HepG2 (cell line): ENCODE results near the gene MECR. TPM values are rescaled to one million over a fixed set of nuclear protein-coding genes. Genes with fewer than 3 reads are reported as not detected.
A peak's percentile ranks its signal among the peaks of the same experiment; 100 is the strongest.

Source experiments
- ATM ChIP-seq: fragments of 450-650 bp; IDR thresholded peaks from 2 replicates; pipeline ENCODE4 v1.7.1; 2017; ENCODE audit warnings: mild to moderate bottlenecking, borderline replicate concordance
- CENPT ChIP-seq: sonication (generic); formaldehyde crosslinking; IDR thresholded peaks from 2 replicates; pipeline ENCODE4 v1.8.0; 2022; ENCODE audit warnings: low read depth, mild to moderate bottlenecking, moderate library complexity, missing genetic modification reagents
- HNRNPL ChIP-seq: fragments of 200-400 bp; formaldehyde crosslinking; IDR thresholded peaks from 2 replicates; pipeline ENCODE4 v1.6.1; 2017; ENCODE audit warnings: mild to moderate bottlenecking, low read depth, low read length
- HNRNPLL ChIP-seq: fragments of 200-400 bp; formaldehyde crosslinking; IDR thresholded peaks from 2 replicates; pipeline ENCODE4 v1.6.1; 2017; ENCODE audit warnings: mild to moderate bottlenecking, low read depth, low read length; ENCODE audit not compliant: poor library complexity, severe bottlenecking
- NFKBIZ ChIP-seq: IDR thresholded peaks from 2 replicates; pipeline ENCODE4 v1.6.1; 2018; ENCODE audit warnings: missing genetic modification reagents, missing compliant biosample characterization
- PHB2 ChIP-seq: fragments of 450-650 bp; IDR thresholded peaks from 2 replicates; pipeline ENCODE4 v1.6.1; 2018; ENCODE audit not compliant: partially characterized antibody
- PLRG1 ChIP-seq: fragments of 450-650 bp; conservative IDR thresholded peaks from 2 replicates; pipeline ENCODE4 v1.6.1; 2016
- POGZ ChIP-seq: sonication (generic); formaldehyde crosslinking; IDR thresholded peaks from 2 replicates; pipeline ENCODE4 v1.4.0; 2020; ENCODE audit warnings: mild to moderate bottlenecking, missing genetic modification reagents
- RNF2 ChIP-seq: fragments of 450-650 bp; conservative IDR thresholded peaks from 2 replicates; pipeline ENCODE4 v1.6.1; 2016; ENCODE audit warnings: low read depth
- ZBTB3 ChIP-seq: sonication (generic); formaldehyde crosslinking; IDR thresholded peaks from 2 replicates; pipeline ENCODE4 v1.4.0; 2020; ENCODE audit warnings: low read depth, mild to moderate bottlenecking, moderate library complexity, missing genetic modification reagents, borderline replicate concordance
- ZFP41 ChIP-seq: sonication (generic); formaldehyde crosslinking; IDR thresholded peaks from 2 replicates; pipeline ENCODE4 v1.4.0; 2020; ENCODE audit warnings: mild to moderate bottlenecking, missing genetic modification reagents, borderline replicate concordance
- ZFYVE20 ChIP-seq: sonication (generic); formaldehyde crosslinking; IDR thresholded peaks from 2 replicates; pipeline ENCODE4 v1.8.0; 2023; ENCODE audit warnings: low read depth, mild to moderate bottlenecking, moderate library complexity, missing genetic modification reagents, borderline replicate concordance
- ZKSCAN8 ChIP-seq: IDR thresholded peaks from 2 replicates; pipeline ENCODE4 v1.6.1; 2016; ENCODE audit warnings: borderline replicate concordance, missing genetic modification reagents, missing compliant biosample characterization
- ZNF251 ChIP-seq: sonication (generic); formaldehyde crosslinking; IDR thresholded peaks from 2 replicates; pipeline ENCODE4 v1.9.0; 2021; ENCODE audit warnings: mild to moderate bottlenecking, missing genetic modification reagents
- ZNF441 ChIP-seq: sonication (generic); formaldehyde crosslinking; IDR thresholded peaks from 2 replicates; pipeline ENCODE4 v1.7.0; 2021; ENCODE audit warnings: missing genetic modification reagents, borderline replicate concordance
- ZNF484 ChIP-seq: sonication (generic); formaldehyde crosslinking; IDR thresholded peaks from 2 replicates; pipeline ENCODE4 v1.5.1; 2020; ENCODE audit warnings: mild to moderate bottlenecking, low read depth, missing genetic modification reagents, borderline replicate concordance
- ZNF556 ChIP-seq: sonication (generic); formaldehyde crosslinking; IDR thresholded peaks from 2 replicates; pipeline ENCODE4 v1.4.0; 2020; ENCODE audit warnings: mild to moderate bottlenecking, missing genetic modification reagents, borderline replicate concordance
- ZNF569 ChIP-seq: sonication (generic); formaldehyde crosslinking; IDR thresholded peaks from 2 replicates; pipeline ENCODE4 v1.5.0; 2020; ENCODE audit warnings: mild to moderate bottlenecking, missing genetic modification reagents, moderate library complexity, borderline replicate concordance
- ZNF598 ChIP-seq: sonication (generic); formaldehyde crosslinking; IDR thresholded peaks from 2 replicates; pipeline ENCODE4 v1.5.1; 2020; ENCODE audit warnings: mild to moderate bottlenecking, missing genetic modification reagents, borderline replicate concordance
- polyA plus RNA-seq, 8 experiments: library from polyadenylated mRNA; depleted of rRNA in 3 of 8; stranded (reverse) in 7 of 8; unstranded in 1 of 8; fragments of >200 nt; fragmentation: Illumina TruSeq in 4 of 8; extraction: Trizol in 4 of 8; gene quantifications; 2 replicates each; pipeline versions ENCODE4 v1.2.1 to v1.2.3, GENCODE V29; 2011 to 2016; ENCODE audit warnings: low read depth in 4 of 8, missing spikeins in 1 of 8, mixed read lengths in 1 of 8; ENCODE audit not compliant: insufficient read depth in 1 of 8
- total RNA-seq, 5 experiments: library from RNA; depleted of rRNA; stranded (reverse); fragments of >200 nt; fragmentation: Illumina TruSeq; extraction: Trizol; gene quantifications; 2 replicates each; pipeline ENCODE4 v1.2.3, GENCODE V29; 2016; ENCODE audit warnings: low read depth in 1 of 5
- TF ChIP-seq, protein P1 (sequence below): sonication (generic); formaldehyde crosslinking; IDR thresholded peaks from 2 replicates; pipeline ENCODE4 v1.4.0; 2020; ENCODE audit warnings: missing genetic modification reagents
- TF ChIP-seq, protein P2 (sequence below): IDR thresholded peaks from 2 replicates; pipeline ENCODE4 v1.6.1; 2018; ENCODE audit warnings: missing genetic modification reagents, mild to moderate bottlenecking, missing compliant biosample characterization
- TF ChIP-seq, protein P3 (sequence below): sonication (generic); formaldehyde crosslinking; IDR thresholded peaks from 2 replicates; pipeline ENCODE4 v1.9.0; 2021; ENCODE audit warnings: missing genetic modification reagents, mild to moderate bottlenecking, borderline replicate concordance

MECR gene
- total and polyA plus RNA-seq, 2 of the 13 experiments (the other 11 are each of a cell fraction or from before 2014, with no cell fraction given) = 18.8 to 24.9 TPM

DNA sequence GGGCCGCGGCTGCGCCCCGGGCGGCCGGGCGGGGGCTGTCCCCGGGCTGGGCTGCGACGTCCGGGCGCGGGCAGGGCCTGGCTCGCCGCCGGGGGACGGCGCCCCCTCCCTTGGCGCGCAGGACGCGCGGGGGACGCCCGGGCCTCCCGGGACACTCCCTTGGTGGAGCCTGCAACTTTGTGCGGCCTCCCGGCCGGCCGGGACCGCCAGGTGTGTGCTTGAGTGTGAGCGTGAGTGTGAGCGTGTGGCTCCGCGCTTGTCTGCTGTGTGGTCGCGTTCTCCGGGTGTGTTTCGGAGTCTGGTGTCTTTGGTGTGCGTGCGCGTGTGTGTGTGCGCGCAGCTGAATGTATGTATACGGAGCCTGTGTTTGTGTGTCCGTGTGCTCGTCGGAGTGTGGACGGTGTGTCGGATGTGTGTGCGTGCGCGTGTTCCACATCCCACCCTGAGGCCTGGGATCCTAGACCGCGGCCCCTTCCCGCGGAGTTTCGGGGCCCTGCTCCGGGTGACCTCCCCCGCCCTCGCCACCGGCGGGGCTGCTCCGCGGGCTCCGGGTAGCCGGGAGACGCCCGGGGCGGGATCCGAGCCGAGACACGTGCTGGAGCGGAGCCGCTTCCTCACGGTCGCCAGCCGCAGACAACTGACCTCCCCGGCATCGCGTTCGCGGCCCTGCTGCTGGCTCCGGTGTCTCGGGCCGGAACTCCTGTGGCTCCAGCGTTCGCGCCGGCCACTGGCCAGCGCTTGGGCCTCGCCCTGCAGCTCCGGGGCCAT lies 7.3 kb upstream of the MECR start (continued):
- TF ChIP-seq ZNF441 (no peak; the same call in 1 of the 2 replicates), PHB2 (no peak), HNRNPLL (peak; percentile 23), CENPT (CRISPR knock-in tag) (peak; percentile 41; the same call in 1 of the 2 replicates), PLRG1 (no peak), NFKBIZ (CRISPR knock-in tag) (no peak), POGZ (CRISPR knock-in tag) (0 out of 2 replicates have a peak, but pooled peaks have one; percentile 17), ZNF556 (no peak), ATM (no peak), RNF2 (peak; percentile 71; the same call in 1 of the 2 replicates), ZNF484 (CRISPR knock-in tag) (no peak), ZFP41 (CRISPR knock-in tag) (no peak), HNRNPL (no peak), ZKSCAN8 (CRISPR knock-in tag) (no peak), ZNF598 (CRISPR knock-in tag) (no peak), ZFYVE20 (CRISPR knock-in tag) (no peak), ZBTB3 (CRISPR knock-in tag) (no peak), ZNF251 (CRISPR knock-in tag) (no peak), ZNF569 (CRISPR knock-in tag) (no peak)
- TF ChIP-seq, protein P1, sequence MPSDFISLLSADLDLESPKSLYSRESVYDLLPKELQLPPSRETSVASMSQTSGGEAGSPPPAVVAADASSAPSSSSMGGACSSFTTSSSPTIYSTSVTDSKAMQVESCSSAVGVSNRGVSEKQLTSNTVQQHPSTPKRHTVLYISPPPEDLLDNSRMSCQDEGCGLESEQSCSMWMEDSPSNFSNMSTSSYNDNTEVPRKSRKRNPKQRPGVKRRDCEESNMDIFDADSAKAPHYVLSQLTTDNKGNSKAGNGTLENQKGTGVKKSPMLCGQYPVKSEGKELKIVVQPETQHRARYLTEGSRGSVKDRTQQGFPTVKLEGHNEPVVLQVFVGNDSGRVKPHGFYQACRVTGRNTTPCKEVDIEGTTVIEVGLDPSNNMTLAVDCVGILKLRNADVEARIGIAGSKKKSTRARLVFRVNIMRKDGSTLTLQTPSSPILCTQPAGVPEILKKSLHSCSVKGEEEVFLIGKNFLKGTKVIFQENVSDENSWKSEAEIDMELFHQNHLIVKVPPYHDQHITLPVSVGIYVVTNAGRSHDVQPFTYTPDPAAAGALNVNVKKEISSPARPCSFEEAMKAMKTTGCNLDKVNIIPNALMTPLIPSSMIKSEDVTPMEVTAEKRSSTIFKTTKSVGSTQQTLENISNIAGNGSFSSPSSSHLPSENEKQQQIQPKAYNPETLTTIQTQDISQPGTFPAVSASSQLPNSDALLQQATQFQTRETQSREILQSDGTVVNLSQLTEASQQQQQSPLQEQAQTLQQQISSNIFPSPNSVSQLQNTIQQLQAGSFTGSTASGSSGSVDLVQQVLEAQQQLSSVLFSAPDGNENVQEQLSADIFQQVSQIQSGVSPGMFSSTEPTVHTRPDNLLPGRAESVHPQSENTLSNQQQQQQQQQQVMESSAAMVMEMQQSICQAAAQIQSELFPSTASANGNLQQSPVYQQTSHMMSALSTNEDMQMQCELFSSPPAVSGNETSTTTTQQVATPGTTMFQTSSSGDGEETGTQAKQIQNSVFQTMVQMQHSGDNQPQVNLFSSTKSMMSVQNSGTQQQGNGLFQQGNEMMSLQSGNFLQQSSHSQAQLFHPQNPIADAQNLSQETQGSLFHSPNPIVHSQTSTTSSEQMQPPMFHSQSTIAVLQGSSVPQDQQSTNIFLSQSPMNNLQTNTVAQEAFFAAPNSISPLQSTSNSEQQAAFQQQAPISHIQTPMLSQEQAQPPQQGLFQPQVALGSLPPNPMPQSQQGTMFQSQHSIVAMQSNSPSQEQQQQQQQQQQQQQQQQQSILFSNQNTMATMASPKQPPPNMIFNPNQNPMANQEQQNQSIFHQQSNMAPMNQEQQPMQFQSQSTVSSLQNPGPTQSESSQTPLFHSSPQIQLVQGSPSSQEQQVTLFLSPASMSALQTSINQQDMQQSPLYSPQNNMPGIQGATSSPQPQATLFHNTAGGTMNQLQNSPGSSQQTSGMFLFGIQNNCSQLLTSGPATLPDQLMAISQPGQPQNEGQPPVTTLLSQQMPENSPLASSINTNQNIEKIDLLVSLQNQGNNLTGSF = no peak
- TF ChIP-seq, protein P2, sequence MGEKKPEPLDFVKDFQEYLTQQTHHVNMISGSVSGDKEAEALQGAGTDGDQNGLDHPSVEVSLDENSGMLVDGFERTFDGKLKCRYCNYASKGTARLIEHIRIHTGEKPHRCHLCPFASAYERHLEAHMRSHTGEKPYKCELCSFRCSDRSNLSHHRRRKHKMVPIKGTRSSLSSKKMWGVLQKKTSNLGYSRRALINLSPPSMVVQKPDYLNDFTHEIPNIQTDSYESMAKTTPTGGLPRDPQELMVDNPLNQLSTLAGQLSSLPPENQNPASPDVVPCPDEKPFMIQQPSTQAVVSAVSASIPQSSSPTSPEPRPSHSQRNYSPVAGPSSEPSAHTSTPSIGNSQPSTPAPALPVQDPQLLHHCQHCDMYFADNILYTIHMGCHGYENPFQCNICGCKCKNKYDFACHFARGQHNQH (CRISPR knock-in tag) = peak; percentile 71; the same call in 1 of the 2 replicates
- TF ChIP-seq, protein P3, sequence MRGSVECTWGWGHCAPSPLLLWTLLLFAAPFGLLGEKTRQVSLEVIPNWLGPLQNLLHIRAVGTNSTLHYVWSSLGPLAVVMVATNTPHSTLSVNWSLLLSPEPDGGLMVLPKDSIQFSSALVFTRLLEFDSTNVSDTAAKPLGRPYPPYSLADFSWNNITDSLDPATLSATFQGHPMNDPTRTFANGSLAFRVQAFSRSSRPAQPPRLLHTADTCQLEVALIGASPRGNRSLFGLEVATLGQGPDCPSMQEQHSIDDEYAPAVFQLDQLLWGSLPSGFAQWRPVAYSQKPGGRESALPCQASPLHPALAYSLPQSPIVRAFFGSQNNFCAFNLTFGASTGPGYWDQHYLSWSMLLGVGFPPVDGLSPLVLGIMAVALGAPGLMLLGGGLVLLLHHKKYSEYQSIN (CRISPR knock-in tag) = no peak
